ENCODE data around the gene FAM83B. TPM values are rescaled to one million over a fixed set of nuclear protein-coding genes. Genes with fewer than 3 reads are reported as not detected.
"Not testable (repeated sequence)": the region's sequence is repeated elsewhere in the genome, so short reads cannot be mapped to it uniquely, and the experiment has no call there.

FAM83B gene
- total RNA-seq, 1 donor from 2014 or later: 12.6 TPM

GRCh38 chr6:54805077-54805476 is 41.5 kb upstream of the FAM83B start:
- H3K27me3 Mint-ChIP-seq (ENCODE audit: low read depth): no peaks in the 10 kb centered on the region
- H3K4me3 Mint-ChIP-seq: no peak overlapping the region
- peaks cover 4% of the 10 kb centered on the region for H3K9me3 Mint-ChIP-seq
- TF ChIP-seq CTCF (IDR thresholded peaks at IDR 0.05; ENCODE audit: unreplicated experiment): no peak
- H3K4me1 Mint-ChIP-seq: peaks cover 45% of the 10 kb centered on the region
- no peak for DNase-seq (ENCODE audit: low spot score in 2 of 2, unreplicated experiment in 2 of 2)
- H3K36me3 Mint-ChIP-seq: no peaks in the 10 kb centered on the region
- H3K27ac Mint-ChIP-seq: peak overlapping the region; percentile 86

- no peak for TF ChIP-seq CTCF (IDR thresholded peaks at IDR 0.05; ENCODE audit: unreplicated experiment)
- Mint-ChIP-seq H3K9me3 (peaks cover 14% of the 10 kb centered on the region), H3K27me3 (ENCODE audit: low read depth) (no peaks in the 10 kb centered on the region), H3K4me1 (peaks cover 24% of the 10 kb centered on the region), H3K36me3 (no peaks in the 10 kb centered on the region), H3K27ac (no peak overlapping the region), H3K4me3 (no peak overlapping the region)
- DNase-seq (ENCODE audit: low spot score in 2 of 2, unreplicated experiment in 2 of 2): no peak
Measured at GRCh38 chr6:54810147-54810546, 36.4 kb upstream of the FAM83B start.

GRCh38 chr6:54813892-54814291 is 32.7 kb upstream of the FAM83B start:
- DNase-seq (ENCODE audit: low spot score in 2 of 2, unreplicated experiment in 2 of 2): no peak
- peaks cover 10% of the 10 kb centered on the region for H3K4me1 Mint-ChIP-seq

GRCh38 chr6:54817236-54817635 is 29.3 kb upstream of the FAM83B start:
- no peak for DNase-seq (ENCODE audit: low spot score in 2 of 2, unreplicated experiment in 2 of 2)
- Mint-ChIP-seq H3K4me1 (peaks cover 10% of the 10 kb centered on the region), H3K27ac (no peak overlapping the region), H3K4me3 (no peak overlapping the region), H3K9me3 (peaks cover 16% of the 10 kb centered on the region), H3K27me3 (ENCODE audit: low read depth) (no peaks in the 10 kb centered on the region), H3K36me3 (no peaks in the 10 kb centered on the region)
- no peak for TF ChIP-seq CTCF (IDR thresholded peaks at IDR 0.05; ENCODE audit: unreplicated experiment)

More at GRCh38 chr6:54813892-54814291, 32.7 kb upstream of the FAM83B start:
- peak overlapping the region; percentile 79 for H3K27ac Mint-ChIP-seq
- H3K9me3 Mint-ChIP-seq: peaks cover 16% of the 10 kb centered on the region
- H3K36me3 Mint-ChIP-seq: no peaks in the 10 kb centered on the region
- H3K4me3 Mint-ChIP-seq: no peak overlapping the region
- no peak for TF ChIP-seq CTCF (IDR thresholded peaks at IDR 0.05; ENCODE audit: unreplicated experiment)
- no peaks in the 10 kb centered on the region for H3K27me3 Mint-ChIP-seq (ENCODE audit: low read depth)

DNA sequence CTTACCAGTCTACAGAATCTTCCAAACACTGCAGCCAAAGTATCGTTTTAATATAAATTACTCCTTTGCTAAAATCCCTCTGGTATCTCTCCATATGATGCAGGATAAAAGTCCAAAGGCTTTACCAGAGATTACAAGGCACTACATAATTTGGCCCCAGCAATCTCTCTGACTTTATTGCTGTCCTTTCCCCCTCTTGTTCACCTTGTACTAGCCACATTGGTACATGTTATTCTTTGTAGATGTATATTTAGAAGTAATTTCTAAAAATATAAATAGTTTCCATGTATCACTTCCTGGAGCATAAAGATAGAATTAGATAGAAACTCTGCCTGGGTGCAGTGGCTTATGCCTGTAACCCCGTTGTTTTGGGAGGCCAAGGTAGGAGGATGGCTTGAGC is 28.7 kb upstream of the FAM83B start:
- no peaks in the 10 kb centered on the region for H3K27me3 Mint-ChIP-seq (ENCODE audit: low read depth)
- TF ChIP-seq CTCF (IDR thresholded peaks at IDR 0.05; ENCODE audit: unreplicated experiment): no peak
- DNase-seq (ENCODE audit: low spot score in 2 of 2, unreplicated experiment in 2 of 2): no peak
- H3K9me3 Mint-ChIP-seq: peaks cover 21% of the 10 kb centered on the region
- peaks cover 10% of the 10 kb centered on the region for H3K4me1 Mint-ChIP-seq
- no peak overlapping the region for H3K4me3 Mint-ChIP-seq
- H3K36me3 Mint-ChIP-seq: no peaks in the 10 kb centered on the region
- no peak overlapping the region for H3K27ac Mint-ChIP-seq

- peaks cover 20% of the 10 kb centered on the region for H3K9me3 Mint-ChIP-seq
- DNase-seq (ENCODE audit: low spot score in 2 of 2, unreplicated experiment in 2 of 2); H3K4me1 Mint-ChIP-seq; H3K27ac Mint-ChIP-seq; H3K36me3 Mint-ChIP-seq; H3K4me3 Mint-ChIP-seq; H3K27me3 Mint-ChIP-seq (ENCODE audit: low read depth): not testable (repeated sequence)
Measured at GRCh38 chr6:54824225-54824624, 22.3 kb upstream of the FAM83B start.

All from mesothelial cell of epicardium (in vitro differentiated cells).